Small intestine (tissue), 7 donors: ENCODE data around the gene EBF4. TPM values are rescaled to one million over a fixed set of nuclear protein-coding genes. Genes with fewer than 3 reads are reported as not detected.

Experiments used
- DNase-seq, 2 donors: peaks; one replicate each; pipeline versions ENCODE4 v3.0.0 to v3.0.0-alpha.2; 2013
- FAIRE-seq: peaks from 2 replicates; lab custom pipeline; 2012; peaks lifted over from hg19 to GRCh38; lab: Jason Lieb, UNC
- H3K27ac ChIP-seq, 3 donors: one replicate each; pipeline ENCODE4 v1.5.1; 2013; ENCODE audit warnings: low read length in 2 of 3, mild to moderate bottlenecking in 2 of 3, control low read depth in 1 of 3, inconsistent platforms in 1 of 3, low read depth in 1 of 3, moderate library complexity in 1 of 3
- H3K27me3 ChIP-seq, 3 donors: one replicate each; pipeline ENCODE4 v1.6.1; 2013; ENCODE audit warnings: low read length in 3 of 3, inconsistent platforms in 1 of 3; ENCODE audit not compliant: control insufficient read depth in 3 of 3, insufficient read depth in 3 of 3
- H3K36me3 ChIP-seq, 3 donors: one replicate each; pipeline ENCODE4 v1.6.1; 2013; ENCODE audit warnings: low read length in 3 of 3, inconsistent platforms in 1 of 3, low read depth in 1 of 3, mild to moderate bottlenecking in 1 of 3, moderate library complexity in 1 of 3; ENCODE audit not compliant: control insufficient read depth in 3 of 3, insufficient read depth in 2 of 3
- H3K4me1 ChIP-seq, 3 donors: one replicate each; pipeline ENCODE4 v1.6.1; 2013; ENCODE audit warnings: low read length in 2 of 3, inconsistent platforms in 1 of 3, low read depth in 1 of 3, mild to moderate bottlenecking in 1 of 3, moderate library complexity in 1 of 3; ENCODE audit not compliant: control insufficient read depth in 3 of 3, insufficient read depth in 2 of 3
- H3K4me3 ChIP-seq, 3 donors: one replicate each; pipeline ENCODE4 v1.5.1; 2013; ENCODE audit warnings: low read length in 3 of 3, control low read depth in 1 of 3, inconsistent platforms in 1 of 3, low read depth in 1 of 3, mild to moderate bottlenecking in 1 of 3, moderate library complexity in 1 of 3
- H3K9me3 ChIP-seq, 2 donors: one replicate each; pipeline ENCODE4 v1.6.1; 2013; ENCODE audit warnings: low read depth in 1 of 2, low read length in 1 of 2; ENCODE audit not compliant: control insufficient read depth in 2 of 2, insufficient read depth in 1 of 2
- WGBS, 3 donors: extraction: QIAGEN DNeasy Blood & Tissue Kit; methylation state at CpG; one replicate each; pipeline ENCODE4 v1.1.7; 2013; 5-methylcytosine and 5-hydroxymethylcytosine counted together
- polyA plus RNA-seq, 4 donors: library from polyadenylated mRNA; stranded (reverse) in 3 of 4; unstranded in 1 of 4; fragments of 200-250 nt in 3 of 4; fragments of 120-200 nt in 1 of 4; gene quantifications; one replicate each; pipeline versions ENCODE4 v1.2.1 to v1.2.3, GENCODE V29; 2013
- donor health status: healthy with polysubstance abuse.
- donor health status: control.
- donor health status: control.
- donor health status: Bipolar disorder and iron deficiency.
- donor health status: healthy.

EBF4 gene
- polyA plus RNA-seq, 4 donors = 0.67 to 7.4 (median 3.2) TPM

DNA sequence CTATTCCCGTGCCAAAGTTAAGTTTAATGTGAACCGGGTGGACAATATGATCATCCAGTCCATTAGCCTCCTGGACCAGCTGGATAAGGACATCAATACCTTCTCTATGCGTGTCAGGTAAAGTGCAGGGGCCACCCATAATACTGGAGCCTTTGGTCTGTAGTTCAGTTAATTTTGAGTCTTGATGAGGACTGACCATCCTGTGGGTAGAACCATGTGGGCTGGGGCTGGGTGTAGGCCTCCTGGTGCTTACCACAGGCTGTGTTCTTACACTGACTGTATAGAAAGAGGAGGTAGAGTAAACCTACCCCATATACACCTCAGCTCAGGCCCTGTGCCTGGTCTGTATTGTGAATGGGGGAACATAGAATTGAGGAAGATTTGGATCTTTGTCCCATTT is 37.7 kb upstream of the EBF4 start:
- H3K4me1 ChIP-seq = peaks cover 0 to 10% (median 0%) of the 10 kb centered on the region in 3 donors
- no peaks in the 10 kb centered on the region for H3K9me3 ChIP-seq
- no peak for DNase-seq
- H3K4me3 ChIP-seq = no peak overlapping the region
- peaks cover 16 to 62% (median 17%) of the 10 kb centered on the region in 3 donors for H3K36me3 ChIP-seq
- 70 to 88% (median 77%) methylated on average over 3 of the region's 3 CpGs for WGBS, 3 donors
- no peaks in the 10 kb centered on the region for H3K27me3 ChIP-seq
- no peak for FAIRE-seq
- H3K27ac ChIP-seq = no peak overlapping the region

DNA sequence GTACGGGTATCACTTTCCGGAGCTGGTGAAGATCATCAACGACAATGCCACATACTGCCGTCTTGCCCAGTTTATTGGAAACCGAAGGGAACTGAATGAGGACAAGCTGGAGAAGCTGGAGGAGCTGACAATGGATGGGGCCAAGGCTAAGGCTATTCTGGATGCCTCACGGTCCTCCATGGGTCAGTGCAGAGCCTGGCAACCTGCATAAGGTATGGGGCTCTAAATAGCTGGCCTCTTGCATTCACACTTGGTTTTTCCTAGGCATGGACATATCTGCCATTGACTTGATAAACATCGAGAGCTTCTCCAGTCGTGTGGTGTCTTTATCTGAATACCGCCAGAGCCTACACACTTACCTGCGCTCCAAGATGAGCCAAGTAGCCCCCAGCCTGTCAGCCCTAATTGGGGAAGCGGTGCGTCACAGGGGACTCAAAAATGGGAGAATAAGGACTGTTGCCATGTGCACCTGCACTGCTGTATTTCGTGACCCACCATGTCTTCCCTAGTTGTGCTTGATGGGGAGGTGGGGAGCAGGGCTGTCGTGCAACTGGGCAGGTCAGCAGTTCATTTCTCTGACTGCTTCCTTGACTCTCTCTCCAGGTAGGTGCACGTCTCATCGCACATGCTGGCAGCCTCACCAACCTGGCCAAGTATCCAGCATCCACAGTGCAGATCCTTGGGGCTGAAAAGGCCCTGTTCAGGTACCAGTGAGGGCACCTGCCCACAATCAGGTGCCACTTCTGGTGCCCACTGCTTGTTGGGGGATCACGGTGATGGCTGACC is 37.1 kb upstream of the EBF4 start:
- DNase-seq (no peak), FAIRE-seq (no peak)
- peaks cover 0 to 10% (median 0%) of the 10 kb centered on the region in 3 donors for H3K4me1 ChIP-seq
- no peaks in the 10 kb centered on the region for H3K27me3 ChIP-seq
- no peak overlapping the region for H3K4me3 ChIP-seq
- peaks cover 16 to 69% (median 17%) of the 10 kb centered on the region in 3 donors for H3K36me3 ChIP-seq
- no peak overlapping the region for H3K27ac ChIP-seq
- H3K9me3 ChIP-seq = no peaks in the 10 kb centered on the region
- 88 to 92% (median 91%) methylated on average over 17 of the region's 17 CpGs for WGBS, 3 donors

DNA sequence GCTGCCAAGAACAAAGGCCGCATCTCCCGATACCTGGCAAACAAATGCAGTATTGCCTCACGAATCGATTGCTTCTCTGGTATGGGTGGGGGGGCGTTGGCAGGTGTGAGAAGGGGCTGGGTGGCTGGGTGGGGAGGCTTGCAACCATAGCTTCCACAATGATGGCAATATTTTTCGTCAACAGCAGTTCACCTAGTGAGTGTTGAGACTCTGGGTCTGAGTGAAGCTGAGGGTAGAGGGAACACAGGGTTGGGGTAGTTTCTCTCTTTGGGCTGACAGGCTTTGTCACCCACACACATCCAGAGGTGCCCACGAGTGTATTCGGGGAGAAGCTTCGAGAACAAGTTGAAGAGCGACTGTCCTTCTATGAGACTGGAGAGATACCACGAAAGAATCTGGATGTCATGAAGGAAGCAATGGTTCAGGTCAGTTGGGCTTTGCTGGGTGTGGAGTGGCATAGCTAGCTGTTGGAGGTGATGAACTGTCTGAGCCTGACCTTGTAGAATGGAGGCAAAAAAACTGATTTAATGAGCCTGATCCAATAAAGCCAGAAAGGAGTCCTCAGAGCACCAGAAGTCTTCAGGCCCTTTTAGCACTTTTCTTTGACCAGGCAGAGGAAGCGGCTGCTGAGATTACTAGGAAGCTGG is 36.0 kb upstream of the EBF4 start:
- Histone ChIP-seq H3K4me3 (no peak overlapping the region), H3K9me3 (no peaks in the 10 kb centered on the region), H3K36me3 (peaks cover 17 to 74% (median 18%) of the 10 kb centered on the region in 3 donors), H3K4me1 (peaks cover 0 to 10% (median 0%) of the 10 kb centered on the region in 3 donors), H3K27me3 (no peaks in the 10 kb centered on the region), H3K27ac (no peak overlapping the region)
- WGBS, 3 donors = 84 to 90% (median 87%) methylated on average over 12 of the region's 12 CpGs
- DNase-seq (no peak), FAIRE-seq (no peak)

DNA sequence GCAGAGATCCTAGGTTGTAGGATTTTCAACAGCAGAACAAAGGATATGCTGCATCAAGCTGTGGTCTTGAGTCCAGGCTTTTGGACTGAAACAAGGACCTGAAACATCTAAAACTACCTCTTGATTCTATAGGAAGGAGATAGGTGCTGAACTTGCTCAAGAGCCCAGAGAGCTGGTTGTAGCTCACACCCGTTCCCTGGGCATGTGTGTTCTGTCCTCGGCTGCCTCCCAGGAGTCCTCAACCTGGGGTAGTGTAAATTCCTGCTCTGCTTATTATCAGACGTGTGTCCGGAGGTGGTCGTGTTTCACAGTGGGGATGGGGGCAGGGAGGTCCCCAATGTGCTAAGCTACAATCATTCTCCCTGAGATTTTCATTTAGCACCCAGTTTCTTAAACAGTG is 35.3 kb upstream of the EBF4 start:
- Histone ChIP-seq H3K36me3 (peaks cover 17 to 76% (median 18%) of the 10 kb centered on the region in 3 donors), H3K9me3 (no peaks in the 10 kb centered on the region)

DNA sequence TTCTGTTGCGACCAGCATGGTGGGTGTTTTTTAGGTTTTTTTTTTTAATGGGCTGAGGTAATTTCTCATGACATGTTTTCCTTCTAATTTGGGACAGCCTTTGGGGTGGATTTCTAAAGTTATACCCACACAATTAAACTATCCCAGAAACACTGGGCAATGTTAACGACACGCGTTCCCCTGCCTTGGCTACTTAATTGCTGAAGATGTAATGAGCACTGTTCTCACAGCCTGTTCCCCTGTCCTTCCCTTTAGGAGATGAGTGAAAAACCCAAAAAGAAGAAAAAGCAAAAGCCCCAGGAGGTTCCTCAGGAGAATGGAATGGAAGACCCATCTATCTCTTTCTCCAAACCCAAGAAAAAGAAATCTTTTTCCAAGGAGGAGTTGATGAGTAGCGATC is 34.9 kb upstream of the EBF4 start:
- Histone ChIP-seq H3K36me3 (peaks cover 17 to 78% (median 18%) of the 10 kb centered on the region in 3 donors), H3K4me1 (peaks cover 0 to 10% (median 0%) of the 10 kb centered on the region in 3 donors), H3K27ac (no peak overlapping the region), H3K27me3 (no peaks in the 10 kb centered on the region), H3K9me3 (no peaks in the 10 kb centered on the region), H3K4me3 (no peak overlapping the region)
- WGBS, 3 donors = 83 to 96% (median 91%) methylated on average over 5 of the region's 5 CpGs
- FAIRE-seq (no peak), DNase-seq (no peak)

More for the DNA sequence above, 35.3 kb upstream of the EBF4 start:
- FAIRE-seq (no peak), DNase-seq (no peak)
- H3K27ac ChIP-seq = no peak overlapping the region
- WGBS, 3 donors = 72 to 76% (median 73%) methylated on average over 5 of the region's 5 CpGs
- no peaks in the 10 kb centered on the region for H3K27me3 ChIP-seq
- no peak overlapping the region for H3K4me3 ChIP-seq
- peaks cover 0 to 10% (median 0%) of the 10 kb centered on the region in 3 donors for H3K4me1 ChIP-seq

- peaks cover 0 to 10% (median 5%) of the 10 kb centered on the region in 3 donors for H3K4me1 ChIP-seq
- H3K27ac ChIP-seq = no peak overlapping the region
- DNase-seq = no peak
- 66 to 75% (median 72%) methylated on average over 13 of the region's 13 CpGs for WGBS, 3 donors
- no peak overlapping the region for H3K4me3 ChIP-seq
- no peak for FAIRE-seq
- peaks cover 17 to 75% (median 18%) of the 10 kb centered on the region in 3 donors for H3K36me3 ChIP-seq
- H3K9me3 ChIP-seq = no peaks in the 10 kb centered on the region
- no peaks in the 10 kb centered on the region for H3K27me3 ChIP-seq
Observed at GRCh38 chr20:2658414-2659354, 33.9 kb upstream of the EBF4 start.

DNA sequence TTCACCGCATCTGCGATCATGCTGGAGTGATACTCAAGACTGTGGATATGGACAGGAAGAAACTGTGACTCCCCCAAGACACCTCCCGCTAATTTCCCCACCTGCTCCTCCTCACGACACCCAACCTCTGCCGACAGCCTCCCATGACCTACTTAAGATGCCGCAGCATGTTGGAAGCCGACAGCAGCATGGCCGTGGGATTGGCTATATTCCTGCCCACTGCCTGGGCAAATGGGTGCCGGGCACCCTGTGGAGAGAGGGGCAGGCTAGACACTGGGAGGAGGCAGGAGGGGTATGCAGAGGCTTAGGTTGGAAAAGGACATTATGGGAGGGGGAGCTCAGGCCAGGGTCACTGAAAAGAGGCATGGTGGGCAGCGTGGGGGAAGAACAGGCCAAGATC is 33.0 kb upstream of the EBF4 start:
- Histone ChIP-seq H3K36me3 (peaks cover 17 to 67% (median 18%) of the 10 kb centered on the region in 3 donors), H3K4me3 (no peak overlapping the region), H3K4me1 (peaks cover 0 to 5% (median 2%) of the 10 kb centered on the region in 3 donors), H3K9me3 (no peaks in the 10 kb centered on the region), H3K27me3 (no peaks in the 10 kb centered on the region), H3K27ac (no peak overlapping the region)
- DNase-seq (no peak), FAIRE-seq (no peak)
- WGBS, 3 donors = 90 to 94% (median 91%) methylated on average over 10 of the region's 10 CpGs
